GM23338 (cell line): ENCODE results near the gene FHL2. TPM values are rescaled to one million over a fixed set of nuclear protein-coding genes. Genes with fewer than 3 reads are reported as not detected.

Source experiments
- ATAC-seq: fragments of 200-7000 bp; cut with Tn5 transposase; 3 replicates; pipeline ENCODE4 v1.9.1; 2020
- DNase-seq: peaks from one replicate; pipeline ENCODE4 v3.0.0-alpha.2; 2015; ENCODE audit warnings: low spot score
- H2AFZ ChIP-seq: fragments of 200-600 bp; sonication (generic); 2 replicates; pipeline ENCODE4 v1.8.0; 2016; ENCODE audit warnings: antibody characterized with exemption, mild to moderate bottlenecking, moderate library complexity
- H3F3A ChIP-seq: fragments of 200-600 bp; sonication (generic); replicated peaks from 2 replicates; pipeline ENCODE4 v1.8.0; 2017; ENCODE audit warnings: antibody characterized with exemption, mixed run types, low read depth
- H3K27ac ChIP-seq: fragments of 200-600 bp; sonication (generic); 2 replicates; pipeline ENCODE4 v1.6.1; 2016; ENCODE audit warnings: low read depth
- H3K27me3 ChIP-seq: fragments of 200-600 bp; sonication (generic); 2 replicates; pipeline ENCODE4 v1.8.0; 2016; ENCODE audit warnings: mild to moderate bottlenecking, mixed run types, moderate library complexity; ENCODE audit not compliant: insufficient read depth
- H3K36me3 ChIP-seq: fragments of 200-600 bp; sonication (generic); 2 replicates; pipeline ENCODE4 v1.8.0; 2016; ENCODE audit warnings: mild to moderate bottlenecking; ENCODE audit not compliant: insufficient read depth
- H3K4me1 ChIP-seq: fragments of 200-600 bp; sonication (generic); 2 replicates; pipeline ENCODE4 v1.8.0; 2016; ENCODE audit warnings: mild to moderate bottlenecking, moderate library complexity; ENCODE audit not compliant: insufficient read depth
- H3K4me2 ChIP-seq: fragments of 200-600 bp; sonication (generic); 2 replicates; pipeline ENCODE4 v1.7.1; 2017; ENCODE audit warnings: mixed run types
- H3K4me3 ChIP-seq: fragments of 200-600 bp; sonication (generic); 2 replicates; pipeline ENCODE4 v1.6.1; 2016; ENCODE audit warnings: mixed run types
- H3K79me2 ChIP-seq: fragments of 200-600 bp; sonication (generic); replicated peaks from 2 replicates; pipeline ENCODE4 v1.8.0; 2017; ENCODE audit warnings: mild to moderate bottlenecking; ENCODE audit not compliant: insufficient read depth
- H3K9me2 ChIP-seq: fragments of 200-600 bp; sonication (generic); 2 replicates; pipeline ENCODE4 v1.8.0; 2017; ENCODE audit not compliant: insufficient read depth
- H4K20me1 ChIP-seq: fragments of 200-600 bp; sonication (generic); replicated peaks from 2 replicates; pipeline ENCODE4 v1.8.0; 2017; ENCODE audit warnings: mild to moderate bottlenecking; ENCODE audit not compliant: insufficient read depth
- H3K27ac Mint-ChIP-seq: 2 replicates; pipeline ENCODE4 v1.8.0; 2020; ENCODE audit warnings: inconsistent platforms, mild to moderate bottlenecking, moderate library complexity, mixed read lengths
- H3K27me3 Mint-ChIP-seq: 3 replicates; pipeline ENCODE4 v1.8.0; 2022; ENCODE audit warnings: low read depth, mild to moderate bottlenecking, moderate library complexity, mixed read lengths, inconsistent platforms; ENCODE audit not compliant: insufficient read depth, poor library complexity
- H3K36me3 Mint-ChIP-seq: 3 replicates; pipeline ENCODE4 v1.8.0; 2021; ENCODE audit warnings: low read depth, mild to moderate bottlenecking, inconsistent platforms, moderate library complexity, mixed read lengths
- H3K4me1 Mint-ChIP-seq: 3 replicates; pipeline ENCODE4 v1.8.0; 2020; ENCODE audit warnings: mild to moderate bottlenecking, inconsistent platforms, mixed read lengths
- H3K4me3 Mint-ChIP-seq: 3 replicates; pipeline ENCODE4 v1.8.0; 2021; ENCODE audit warnings: moderate library complexity, mild to moderate bottlenecking, inconsistent platforms, mixed read lengths
- H3K9me3 Mint-ChIP-seq: 3 replicates; pipeline ENCODE4 v1.8.0; 2020; ENCODE audit warnings: moderate library complexity, mild to moderate bottlenecking, inconsistent platforms, mixed read lengths
- CREB1 ChIP-seq: fragments of 250-450 bp; sonication (Bioruptor Pico); IDR thresholded peaks from 2 replicates; pipeline ENCODE4 v1.5.0; 2020; ENCODE audit warnings: low read depth, mild to moderate bottlenecking, moderate library complexity
- EZH2 ChIP-seq: fragments of 200-600 bp; sonication (generic); IDR thresholded peaks from one replicate; pipeline ENCODE4 v1.8.0; 2017; ENCODE audit warnings: antibody characterized with exemption, mild to moderate bottlenecking, low read depth; ENCODE audit not compliant: unreplicated experiment
- EZH2phosphoT487 ChIP-seq: fragments of 200-600 bp; sonication (generic); IDR thresholded peaks from one replicate; pipeline ENCODE4 v1.8.1; 2018; ENCODE audit warnings: antibody characterized with exemption; ENCODE audit not compliant: unreplicated experiment
- JUNB ChIP-seq: IDR thresholded peaks from one replicate; pipeline ENCODE4 v1.6.1; 2016; ENCODE audit warnings: antibody characterized with exemption; ENCODE audit not compliant: unreplicated experiment
- NANOG ChIP-seq: IDR thresholded peaks from 2 replicates; pipeline ENCODE4 v1.6.1; 2016; ENCODE audit warnings: antibody characterized with exemption, borderline replicate concordance
- POLR2AphosphoS5 ChIP-seq: IDR thresholded peaks from 2 replicates; pipeline ENCODE4 v1.6.1; 2016; ENCODE audit warnings: antibody characterized with exemption, low read depth
- STAT1 ChIP-seq: IDR thresholded peaks from one replicate; pipeline ENCODE4 v1.6.1; 2016; ENCODE audit warnings: antibody characterized with exemption; ENCODE audit not compliant: unreplicated experiment
- ZNF114 ChIP-seq: fragments of 250-450 bp; sonication (Bioruptor Pico); IDR thresholded peaks from 2 replicates; pipeline ENCODE4 v1.5.0; 2020; ENCODE audit warnings: mild to moderate bottlenecking, moderate library complexity
- ZNF331 ChIP-seq: fragments of 250-450 bp; sonication (Bioruptor Pico); IDR thresholded peaks from 2 replicates; pipeline ENCODE4 v1.5.0; 2020; ENCODE audit warnings: low read depth, mild to moderate bottlenecking, moderate library complexity
- ZNF462 ChIP-seq: fragments of 250-450 bp; sonication (Bioruptor Pico); IDR thresholded peaks from 2 replicates; pipeline ENCODE4 v1.5.0; 2020; ENCODE audit warnings: mild to moderate bottlenecking, moderate library complexity
- polyA plus RNA-seq: library from polyadenylated mRNA; unstranded; fragments of >200 nt; fragmentation: Nextera tagmentation; extraction: Ambion mirVana; gene quantifications from 2 replicates; pipeline ENCODE4 v1.2.1, GENCODE V29; 2016
- total RNA-seq: library from RNA; depleted of rRNA; stranded (reverse); fragments of >200 nt; shearing (Covaris generic); gene quantifications from 2 replicates; pipeline ENCODE4 v1.2.3, GENCODE V29; 2014
- TF ChIP-seq, protein P1 (sequence below), 2 experiments: fragments of 200-600 bp in 1 of 2; sonication (generic) in 1 of 2; conservative IDR thresholded peaks; 2 replicates each; pipeline versions ENCODE4 v1.5.1 to v1.6.1; 2016 to 2017; ENCODE audit warnings: antibody characterized with exemption in 2 of 2, low read depth in 2 of 2, mild to moderate bottlenecking in 2 of 2, moderate library complexity in 1 of 2
- TF ChIP-seq, protein P2 (sequence below): IDR thresholded peaks from one replicate; pipeline ENCODE4 v1.6.1; 2018; ENCODE audit warnings: antibody characterized with exemption; ENCODE audit not compliant: unreplicated experiment
- TF ChIP-seq, protein P3 (sequence below): IDR thresholded peaks from 2 replicates; pipeline ENCODE4 v1.6.1; 2016; ENCODE audit warnings: antibody characterized with exemption

The FHL2 gene
- total and polyA plus RNA-seq, 2 experiments from 2014 or later = 29.0 to 30.9 TPM

GRCh38 chr2:105447476-105447875, 48.6 kb upstream of the FHL2 start:
- Histone ChIP-seq H3K27me3 (no peaks in the 10 kb centered on the region), H3K9me2 (no peaks in the 10 kb centered on the region), H2AFZ (no peak overlapping the region), H3K4me1 (0 out of 2 replicates have a peak, but pooled peaks cover 7% of the 10 kb centered on the region), H3K27ac (no peak overlapping the region), H3K4me3 (no peak overlapping the region), H3F3A (no peaks in the 10 kb centered on the region), H3K36me3 (no peaks in the 10 kb centered on the region), H3K79me2 (no peaks in the 10 kb centered on the region), H3K4me2 (no peak overlapping the region), H4K20me1 (no peaks in the 10 kb centered on the region)
- no peaks in the 10 kb centered on the region for H3K9me3 Mint-ChIP-seq
- no peak overlapping the region for H3K4me3 Mint-ChIP-seq
- DNase-seq = no peak
- no peaks in the 10 kb centered on the region for H3K27me3 Mint-ChIP-seq
- ATAC-seq = no peak
- no peak for TF ChIP-seq EZH2phosphoT487
- TF ChIP-seq, protein P1, sequence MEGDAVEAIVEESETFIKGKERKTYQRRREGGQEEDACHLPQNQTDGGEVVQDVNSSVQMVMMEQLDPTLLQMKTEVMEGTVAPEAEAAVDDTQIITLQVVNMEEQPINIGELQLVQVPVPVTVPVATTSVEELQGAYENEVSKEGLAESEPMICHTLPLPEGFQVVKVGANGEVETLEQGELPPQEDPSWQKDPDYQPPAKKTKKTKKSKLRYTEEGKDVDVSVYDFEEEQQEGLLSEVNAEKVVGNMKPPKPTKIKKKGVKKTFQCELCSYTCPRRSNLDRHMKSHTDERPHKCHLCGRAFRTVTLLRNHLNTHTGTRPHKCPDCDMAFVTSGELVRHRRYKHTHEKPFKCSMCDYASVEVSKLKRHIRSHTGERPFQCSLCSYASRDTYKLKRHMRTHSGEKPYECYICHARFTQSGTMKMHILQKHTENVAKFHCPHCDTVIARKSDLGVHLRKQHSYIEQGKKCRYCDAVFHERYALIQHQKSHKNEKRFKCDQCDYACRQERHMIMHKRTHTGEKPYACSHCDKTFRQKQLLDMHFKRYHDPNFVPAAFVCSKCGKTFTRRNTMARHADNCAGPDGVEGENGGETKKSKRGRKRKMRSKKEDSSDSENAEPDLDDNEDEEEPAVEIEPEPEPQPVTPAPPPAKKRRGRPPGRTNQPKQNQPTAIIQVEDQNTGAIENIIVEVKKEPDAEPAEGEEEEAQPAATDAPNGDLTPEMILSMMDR (conservative IDR thresholded peaks at IDR 0.05; ENCODE audit: low read depth in 2 of 2) = no peak
- TF ChIP-seq STAT1 = no peak
- no peak for TF ChIP-seq POLR2AphosphoS5
- no peak for TF ChIP-seq JUNB
- TF ChIP-seq EZH2 = no peak
- no peak for TF ChIP-seq ZNF114 (CRISPR knock-in tag)
- TF ChIP-seq, protein P2, sequence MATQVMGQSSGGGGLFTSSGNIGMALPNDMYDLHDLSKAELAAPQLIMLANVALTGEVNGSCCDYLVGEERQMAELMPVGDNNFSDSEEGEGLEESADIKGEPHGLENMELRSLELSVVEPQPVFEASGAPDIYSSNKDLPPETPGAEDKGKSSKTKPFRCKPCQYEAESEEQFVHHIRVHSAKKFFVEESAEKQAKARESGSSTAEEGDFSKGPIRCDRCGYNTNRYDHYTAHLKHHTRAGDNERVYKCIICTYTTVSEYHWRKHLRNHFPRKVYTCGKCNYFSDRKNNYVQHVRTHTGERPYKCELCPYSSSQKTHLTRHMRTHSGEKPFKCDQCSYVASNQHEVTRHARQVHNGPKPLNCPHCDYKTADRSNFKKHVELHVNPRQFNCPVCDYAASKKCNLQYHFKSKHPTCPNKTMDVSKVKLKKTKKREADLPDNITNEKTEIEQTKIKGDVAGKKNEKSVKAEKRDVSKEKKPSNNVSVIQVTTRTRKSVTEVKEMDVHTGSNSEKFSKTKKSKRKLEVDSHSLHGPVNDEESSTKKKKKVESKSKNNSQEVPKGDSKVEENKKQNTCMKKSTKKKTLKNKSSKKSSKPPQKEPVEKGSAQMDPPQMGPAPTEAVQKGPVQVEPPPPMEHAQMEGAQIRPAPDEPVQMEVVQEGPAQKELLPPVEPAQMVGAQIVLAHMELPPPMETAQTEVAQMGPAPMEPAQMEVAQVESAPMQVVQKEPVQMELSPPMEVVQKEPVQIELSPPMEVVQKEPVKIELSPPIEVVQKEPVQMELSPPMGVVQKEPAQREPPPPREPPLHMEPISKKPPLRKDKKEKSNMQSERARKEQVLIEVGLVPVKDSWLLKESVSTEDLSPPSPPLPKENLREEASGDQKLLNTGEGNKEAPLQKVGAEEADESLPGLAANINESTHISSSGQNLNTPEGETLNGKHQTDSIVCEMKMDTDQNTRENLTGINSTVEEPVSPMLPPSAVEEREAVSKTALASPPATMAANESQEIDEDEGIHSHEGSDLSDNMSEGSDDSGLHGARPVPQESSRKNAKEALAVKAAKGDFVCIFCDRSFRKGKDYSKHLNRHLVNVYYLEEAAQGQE = no peak
- TF ChIP-seq, protein P3, sequence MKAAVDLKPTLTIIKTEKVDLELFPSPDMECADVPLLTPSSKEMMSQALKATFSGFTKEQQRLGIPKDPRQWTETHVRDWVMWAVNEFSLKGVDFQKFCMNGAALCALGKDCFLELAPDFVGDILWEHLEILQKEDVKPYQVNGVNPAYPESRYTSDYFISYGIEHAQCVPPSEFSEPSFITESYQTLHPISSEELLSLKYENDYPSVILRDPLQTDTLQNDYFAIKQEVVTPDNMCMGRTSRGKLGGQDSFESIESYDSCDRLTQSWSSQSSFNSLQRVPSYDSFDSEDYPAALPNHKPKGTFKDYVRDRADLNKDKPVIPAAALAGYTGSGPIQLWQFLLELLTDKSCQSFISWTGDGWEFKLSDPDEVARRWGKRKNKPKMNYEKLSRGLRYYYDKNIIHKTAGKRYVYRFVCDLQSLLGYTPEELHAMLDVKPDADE = no peak
- TF ChIP-seq NANOG = no peak
- no peak for TF ChIP-seq CREB1 (CRISPR knock-in tag)
- no peak for TF ChIP-seq ZNF331 (CRISPR knock-in tag)
- TF ChIP-seq ZNF462 (CRISPR knock-in tag) = no peak
- H3K4me1 Mint-ChIP-seq = peaks cover 11% of the 10 kb centered on the region
- H3K36me3 Mint-ChIP-seq = no peaks in the 10 kb centered on the region
- no peak overlapping the region for H3K27ac Mint-ChIP-seq
